PFSK-1 (cell line): Measurements from ENCODE around the gene ANKZF1.

Experiments
- FOXP2 ChIP-seq: optimal IDR thresholded peaks from 2 replicates; pipeline ENCODE3; 2011; ENCODE audit warnings: borderline replicate concordance, control low read depth, inconsistent platforms; ENCODE audit not compliant: insufficient read depth; ENCODE audit errors: extremely low read length, extremely low read depth
- POLR2AphosphoS5 ChIP-seq: IDR thresholded peaks from 2 replicates; pipeline ENCODE4 v1.6.1; 2012; ENCODE audit warnings: low read depth, mild to moderate bottlenecking, control low read depth, low read length, moderate library complexity
- REST ChIP-seq, 2 experiments: IDR thresholded peaks; 2 replicates each; pipeline versions ENCODE4 v1.6.1 to v1.8.0; 2011 to 2012; ENCODE audit warnings: low read depth in 2 of 2, low read length in 2 of 2, control low read depth in 1 of 2, inconsistent platforms in 1 of 2, mild to moderate bottlenecking in 1 of 2, moderate library complexity in 1 of 2; ENCODE audit not compliant: insufficient read depth in 1 of 2
- SIN3A ChIP-seq: IDR thresholded peaks from 2 replicates; pipeline ENCODE4 v1.6.1; 2012; ENCODE audit warnings: mild to moderate bottlenecking, low read length, moderate library complexity, borderline replicate concordance; ENCODE audit not compliant: insufficient read depth
- TAF1 ChIP-seq: IDR thresholded peaks from 2 replicates; pipeline ENCODE4 v1.6.1; 2012; ENCODE audit warnings: low read length, control low read depth, borderline replicate concordance; ENCODE audit not compliant: insufficient read depth

GRCh38 chr2:219271021-219271420, 41.4 kb downstream of the ANKZF1 start:
- TF ChIP-seq POLR2AphosphoS5 (no peak), TAF1 (no peak), REST (IDR thresholded peaks at IDR 0.05; ENCODE audit: insufficient read depth in 1 of 2, low read depth in 2 of 2, low read length in 2 of 2) (no peak), SIN3A (no peak), FOXP2 (no peak)
